Amniotic epithelial cell (primary cell): Measurements from ENCODE around the gene GAPT.

ENCODE experiments used
- DNase-seq: peaks from one replicate; pipeline ENCODE4 v3.0.0-alpha.2; 2010; ENCODE audit warnings: low read depth

GAPT gene

GRCh38 chr5:58491216-58491892 lies at the start of gene GAPT:
TSS of gene GAPT (plus strand) at chr5:58491435. CDS start at chr5:58494537, 3,102 bp downstream.
- no peak for DNase-seq

GRCh38 chr5:58444805-58445204 lies 46.4 kb upstream of the GAPT start:
- no peak for DNase-seq

DNA sequence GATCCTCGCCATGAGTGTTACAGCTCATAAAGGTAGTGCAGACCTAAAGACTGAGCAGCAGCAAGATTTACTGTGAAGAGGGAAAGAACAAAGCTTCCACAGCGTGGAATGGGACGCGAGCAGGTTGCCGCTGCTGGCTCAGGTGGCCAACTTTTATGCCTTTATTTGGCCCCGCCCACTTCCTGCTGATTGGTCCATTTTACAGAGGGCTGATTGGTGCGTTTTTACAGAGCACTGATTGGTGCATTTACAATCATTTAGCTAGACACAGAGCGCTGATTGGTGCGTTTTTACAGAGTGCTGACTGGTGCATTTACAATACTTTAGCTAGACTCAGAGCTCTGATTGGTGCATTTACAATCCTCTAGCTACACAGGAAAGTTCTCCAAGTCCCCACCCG lies 45.2 kb upstream of the GAPT start:
- DNase-seq = no peak

DNA sequence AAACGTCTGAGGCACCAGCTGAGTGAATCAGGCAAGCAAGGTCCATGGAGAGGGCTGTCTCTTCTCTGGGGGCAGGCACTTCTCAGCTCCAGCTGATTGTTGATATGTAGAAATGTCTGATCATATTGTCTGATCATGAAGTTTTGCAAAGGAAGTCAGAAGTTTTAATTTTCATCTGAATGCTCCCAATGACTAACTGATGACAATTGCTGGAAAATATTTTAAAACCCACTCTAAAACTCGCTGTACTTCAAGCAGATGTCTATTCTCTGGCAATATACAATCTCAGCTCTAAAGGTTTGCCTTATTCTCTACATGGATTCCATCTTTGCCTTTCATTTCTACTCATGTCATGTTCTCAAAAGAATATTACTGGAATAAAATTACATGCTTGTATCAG lies 44.0 kb upstream of the GAPT start:
- DNase-seq = no peak

DNA sequence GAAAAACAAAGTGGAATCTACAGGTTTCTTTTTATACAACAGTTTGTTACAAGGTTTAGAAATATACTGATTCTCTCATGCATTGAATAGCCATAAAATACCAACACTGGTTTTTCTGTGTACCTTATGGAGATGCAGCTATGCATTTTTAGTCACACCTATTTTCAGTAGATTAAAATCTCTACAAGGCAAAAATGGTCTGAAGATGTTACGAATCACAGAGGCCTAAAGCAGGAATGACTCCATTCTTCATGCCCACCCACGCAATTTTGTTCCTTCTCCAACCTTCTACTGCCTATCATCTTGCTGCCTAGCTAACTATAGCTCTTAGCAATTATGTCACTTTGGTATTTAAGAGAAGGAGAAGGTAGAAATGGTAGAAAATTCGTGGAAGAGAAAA lies 41.2 kb upstream of the GAPT start:
- no peak for DNase-seq

GRCh38 chr5:58450811-58451629 lies 40.2 kb upstream of the GAPT start:
- no peak for DNase-seq

- no peak for DNase-seq
These were observed 39.3 kb upstream of the GAPT start for GRCh38 chr5:58451732-58452565.

- DNase-seq = no peak
These were observed 38.5 kb upstream of the GAPT start for GRCh38 chr5:58452566-58453258.

GRCh38 chr5:58453306-58453705 lies 37.9 kb upstream of the GAPT start:
- DNase-seq = no peak

DNA sequence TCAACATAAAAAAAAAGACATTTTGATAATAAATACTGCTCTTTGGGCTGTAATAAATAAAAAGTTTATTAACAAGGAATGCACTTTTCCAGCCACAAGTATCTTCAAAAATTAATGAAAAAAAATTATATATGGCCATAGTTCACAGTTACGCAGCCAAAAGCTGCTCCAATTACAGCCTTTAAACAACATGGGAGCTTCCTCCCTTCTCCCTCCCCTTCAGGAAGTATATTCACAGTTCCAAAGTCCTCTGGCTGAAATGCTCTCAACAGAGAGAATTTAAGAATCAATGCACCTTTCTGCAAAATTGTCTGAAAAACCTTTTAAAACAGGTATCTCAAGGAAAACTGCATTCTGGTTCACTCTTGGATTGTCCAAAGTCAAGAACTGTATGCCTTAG lies 37.2 kb upstream of the GAPT start:
- DNase-seq = no peak

GRCh38 chr5:58455066-58455465 lies 36.2 kb upstream of the GAPT start:
- no peak for DNase-seq

DNA sequence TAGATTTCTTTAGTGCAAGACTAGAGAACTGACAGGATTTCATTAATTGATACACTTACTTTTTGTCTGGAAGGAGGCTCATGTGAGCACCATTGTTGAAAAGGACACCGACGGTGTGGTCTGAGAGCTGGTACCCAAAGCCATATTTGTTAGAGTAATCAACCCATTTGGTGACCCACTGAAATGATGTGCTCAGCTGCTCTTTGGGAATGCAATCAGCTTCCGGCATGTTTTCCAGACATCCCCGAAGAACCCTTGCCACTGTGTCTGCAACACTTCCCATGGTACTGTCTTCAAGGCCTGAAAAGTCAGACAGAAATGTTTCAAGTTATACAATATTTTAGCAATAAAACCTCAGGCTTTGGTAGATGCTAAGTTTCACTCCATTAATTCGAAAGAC lies 35.8 kb upstream of the GAPT start:
- no peak for DNase-seq

DNA sequence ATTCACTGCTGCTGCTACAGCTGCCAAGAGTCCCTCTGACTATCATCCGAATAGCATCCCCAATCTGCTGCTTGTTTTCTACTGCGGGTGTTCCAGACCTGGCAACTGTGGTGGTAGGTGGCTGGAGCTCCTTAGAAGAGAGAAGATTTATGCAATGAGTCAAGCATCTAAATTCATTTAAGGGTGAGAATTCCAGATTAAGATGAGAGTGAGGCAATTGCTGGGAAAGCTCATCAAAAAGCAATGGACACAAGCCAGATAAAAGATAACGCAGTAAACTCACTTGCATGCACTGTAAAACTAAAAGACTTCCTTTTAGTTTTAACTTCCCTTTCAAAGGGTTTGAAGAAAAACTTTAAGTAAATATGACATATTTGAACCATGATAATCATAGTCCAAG lies 35.2 kb upstream of the GAPT start:
- DNase-seq = peak; percentile 66

- no peak for DNase-seq
These were observed 34.7 kb upstream of the GAPT start for GRCh38 chr5:58456486-58456885.

DNA sequence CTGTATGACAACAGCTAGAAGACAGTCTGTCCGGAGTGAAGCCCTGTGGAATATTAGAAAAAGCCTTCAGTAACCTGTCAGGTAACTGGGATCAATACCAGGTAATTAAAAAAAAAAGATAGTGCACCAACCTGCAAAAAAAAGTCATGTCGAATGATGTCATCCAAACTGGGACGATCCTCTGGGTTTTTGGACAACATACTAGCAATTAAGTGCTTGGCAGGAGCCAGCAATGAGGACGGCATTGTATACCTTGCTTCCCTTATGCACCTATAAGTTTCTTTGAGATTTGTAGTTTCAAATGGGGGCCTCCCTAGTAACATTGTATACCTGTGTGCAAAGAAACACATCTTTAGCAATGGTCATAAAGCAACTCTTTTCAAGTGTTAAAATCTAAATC lies 34.2 kb upstream of the GAPT start:
- DNase-seq = no peak

- no peak for DNase-seq
These were observed 33.0 kb upstream of the GAPT start for GRCh38 chr5:58458141-58458742.

DNA sequence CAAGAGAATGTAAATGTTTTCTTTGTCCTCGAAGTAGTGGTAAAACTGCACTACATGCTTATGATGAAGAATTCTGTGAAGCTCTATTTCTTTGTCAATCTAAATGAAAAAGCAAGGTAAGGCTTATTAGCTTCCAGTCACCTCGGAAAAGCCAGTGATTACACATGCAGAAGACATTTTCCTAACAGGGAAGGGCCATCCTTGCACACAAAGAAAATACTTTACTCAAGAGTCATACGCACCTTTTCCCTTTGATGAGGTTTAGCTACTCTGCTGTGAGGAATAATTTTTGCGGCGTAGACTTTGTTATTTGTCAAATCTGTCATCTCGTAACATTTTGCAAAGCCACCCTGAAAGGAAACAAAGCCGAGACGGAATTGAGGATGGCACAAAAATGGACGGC lies 32.5 kb upstream of the GAPT start:
- DNase-seq = no peak

DNA sequence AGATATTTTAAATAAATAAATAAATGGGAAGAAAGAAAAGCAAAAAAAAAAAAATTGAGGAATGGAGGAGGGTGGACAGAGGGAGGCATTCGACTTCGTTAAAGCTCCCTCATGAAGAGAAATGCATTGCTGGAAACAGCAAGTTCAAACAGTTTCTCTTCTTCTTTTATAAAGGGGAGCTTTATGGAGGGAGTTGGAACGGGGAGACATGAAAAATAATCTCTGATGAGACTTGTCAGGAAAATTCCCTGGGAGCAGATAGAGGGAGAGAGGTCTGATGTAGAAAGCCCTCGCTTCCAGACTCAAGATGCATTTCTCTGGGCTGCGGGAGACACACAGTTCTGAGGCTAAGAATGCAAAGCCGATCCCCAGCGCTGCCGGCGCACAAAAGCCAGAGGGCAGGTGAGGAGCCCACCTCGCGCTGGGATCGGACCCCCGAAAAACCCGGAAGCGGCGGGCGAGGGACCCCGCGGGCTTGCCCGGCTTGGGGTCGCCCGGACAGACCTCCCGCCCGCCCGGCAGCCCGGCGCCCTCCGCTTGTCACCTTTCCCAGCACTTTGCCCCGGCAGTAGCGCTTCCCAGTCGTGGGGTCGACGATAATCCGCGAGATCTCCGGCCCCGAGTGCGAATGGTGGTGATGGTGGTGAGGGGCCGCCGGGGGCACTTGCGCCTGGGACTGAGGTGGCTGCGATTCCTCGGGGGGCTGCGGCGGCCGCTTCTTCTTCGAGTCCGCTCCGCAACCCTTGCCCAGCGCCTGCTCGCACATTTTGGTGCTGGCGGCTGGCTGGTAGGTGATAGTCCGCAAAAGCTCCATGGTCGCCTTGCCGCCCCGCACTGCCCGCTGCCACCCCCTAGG lies 31.9 kb upstream of the GAPT start:
- DNase-seq = peak; percentile 43

- DNase-seq = peak; percentile 87
These were observed 31.1 kb upstream of the GAPT start, which contains the start of gene PLK2 for GRCh38 chr5:58460002-58460731. TSS of gene PLK2 (minus strand) at chr5:58460086. CDS start at chr5:58459959, 127 bp downstream.

DNA sequence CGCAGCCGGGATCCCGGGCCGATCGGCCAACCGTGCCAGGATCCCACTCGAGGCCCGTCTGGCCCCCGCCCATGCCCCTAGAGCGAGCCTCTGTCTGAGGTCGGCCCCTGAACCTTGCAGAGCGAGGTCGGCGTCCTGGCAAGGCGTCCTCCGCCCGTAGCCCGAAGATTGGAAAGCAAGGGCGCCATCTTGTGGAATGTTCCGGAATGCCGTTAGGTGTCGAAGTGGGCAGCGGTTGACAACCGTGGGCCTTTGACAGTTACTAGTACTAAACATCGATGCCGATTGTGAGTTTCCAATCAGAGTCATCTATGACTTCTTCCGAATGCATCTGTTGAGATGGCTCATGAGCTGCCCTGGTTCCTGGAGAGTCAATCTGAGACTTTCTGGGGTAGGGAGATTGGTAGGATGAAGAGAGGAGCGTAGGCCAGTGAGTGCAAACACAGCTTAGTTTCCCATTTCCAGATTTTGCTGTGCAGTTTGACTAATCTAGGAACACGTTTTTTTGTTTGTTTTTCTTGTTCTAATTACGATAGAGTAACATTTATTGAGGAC lies 30.4 kb upstream of the GAPT start:
- DNase-seq = peak; percentile 78
